Hepatocyte (in vitro differentiated cells): ENCODE data around the gene TTLL10.

Source experiments
- CTCF ChIP-seq: fragments of 200-600 bp; sonication (generic); IDR thresholded peaks from 2 replicates; pipeline ENCODE4 v1.5.1; 2016; ENCODE audit warnings: antibody characterized with exemption, mild to moderate bottlenecking; ENCODE audit not compliant: poor library complexity
- EZH2phosphoT487 ChIP-seq: fragments of 200-600 bp; sonication (generic); IDR thresholded peaks from one replicate; pipeline ENCODE4 v1.6.1; 2018; ENCODE audit warnings: antibody characterized with exemption, mild to moderate bottlenecking, low read depth, moderate library complexity; ENCODE audit not compliant: unreplicated experiment, severe bottlenecking

GRCh38 chr1:1210726-1211540 is 37.3 kb downstream of the TTLL10 start:
- TF ChIP-seq CTCF = no peak
- TF ChIP-seq EZH2phosphoT487 = no peak
